ENCODE results near the gene TBC1D10B. TPM values are rescaled to one million over a fixed set of nuclear protein-coding genes. Genes with fewer than 3 reads are reported as not detected.

Gene TBC1D10B
- total and polyA plus RNA-seq, 9 of the 15 experiments (the other 6 are each of a cell fraction or from before 2014, with no cell fraction given): 2.2 to 55.4 (median 17.5) TPM

GRCh38 chr16:30409125-30410060 lies 39.1 kb upstream of the TBC1D10B start (continued):
- TF ChIP-seq ZFP91 (CRISPR knock-in tag; IDR thresholded peaks at IDR 0.05) (no peak), KLF13 (tag; IDR thresholded peaks at IDR 0.05; ENCODE audit: borderline replicate concordance, low read depth) (0 out of 2 replicates have a peak, but pooled peaks have one; percentile 26), VEZF1 (CRISPR knock-in tag; IDR thresholded peaks at IDR 0.05) (peak; percentile 43; the same call in 1 of the 2 replicates), SETDB1 (IDR thresholded peaks at IDR 0.05; ENCODE audit: low read length) (no peak), MECOM (CRISPR knock-in tag; IDR thresholded peaks at IDR 0.05) (no peak), EGR1 (conservative IDR thresholded peaks at IDR 0.05) (no peak; the same call in 1 of the 2 replicates), PRMT5 (CRISPR knock-in tag; IDR thresholded peaks at IDR 0.05) (no peak), STAG1 (CRISPR knock-in tag; IDR thresholded peaks at IDR 0.05; ENCODE audit: borderline replicate concordance) (peak; percentile 87; the same call in 1 of the 2 replicates), CTCF (IDR thresholded peaks at IDR 0.05 in 2 of 3, conservative IDR thresholded peaks at IDR 0.05 in 1 of 3; ENCODE audit: insufficient read depth in 2 of 3, low read depth in 1 of 3, low read length in 3 of 3) (peak; percentile 96 to 97 (median 96)), TCF3 (CRISPR knock-in tag; IDR thresholded peaks at IDR 0.05) (no peak), E2F1 (CRISPR knock-in tag; IDR thresholded peaks at IDR 0.05) (peak; percentile 61; the same call in 1 of the 2 replicates), XRCC5 (IDR thresholded peaks at IDR 0.05; ENCODE audit: low read depth, low read length) (peak; percentile 77; the same call in 1 of the 2 replicates), SMAD4 (CRISPR knock-in tag; conservative IDR thresholded peaks at IDR 0.05) (peak; percentile 73), ZNF75A (CRISPR knock-in tag; IDR thresholded peaks at IDR 0.05) (no peak), CREB1 (IDR thresholded peaks at IDR 0.05) (no peak), CREB1 (CRISPR knock-in tag; IDR thresholded peaks at IDR 0.05) (0 out of 2 replicates have a peak, but pooled peaks have one; percentile 17), SNAPC5 (CRISPR knock-in tag; IDR thresholded peaks at IDR 0.05) (no peak), HMGXB4 (CRISPR knock-in tag; IDR thresholded peaks at IDR 0.05) (peak; percentile 58; the same call in 1 of the 2 replicates)

All from K562 (cell line).